Neural crest cell (in vitro differentiated cells): Measurements from ENCODE around the gene MSTO1. TPM values are rescaled to one million over a fixed set of nuclear protein-coding genes. Genes with fewer than 3 reads are reported as not detected.
"Not testable (repeated sequence)": the region's sequence is repeated elsewhere in the genome, so short reads cannot be mapped to it uniquely, and the experiment has no call there.

Experiments
- DNase-seq: peaks from one replicate; pipeline ENCODE4 v3.0.0; 2021; ENCODE audit warnings: low read depth, mixed read lengths, low spot score
- H3K27ac Mint-ChIP-seq: one replicate; pipeline ENCODE4 v1.8.0; 2021; ENCODE audit warnings: mild to moderate bottlenecking, mixed read lengths; ENCODE audit not compliant: unreplicated experiment
- H3K27me3 Mint-ChIP-seq: 2 replicates; pipeline ENCODE4 v1.8.0; 2021; ENCODE audit warnings: low read depth, mild to moderate bottlenecking, mixed read lengths
- H3K36me3 Mint-ChIP-seq: 2 replicates; pipeline ENCODE4 v1.8.0; 2021; ENCODE audit warnings: low read depth, mild to moderate bottlenecking, mixed read lengths
- H3K4me1 Mint-ChIP-seq: 2 replicates; pipeline ENCODE4 v1.8.0; 2021; ENCODE audit warnings: mixed read lengths
- H3K4me3 Mint-ChIP-seq: one replicate; pipeline ENCODE4 v1.8.0; 2021; ENCODE audit warnings: mild to moderate bottlenecking, mixed read lengths
- H3K9me3 Mint-ChIP-seq: 2 replicates; pipeline ENCODE4 v1.8.0; 2021; ENCODE audit warnings: mixed read lengths
- CTCF ChIP-seq: fragments of 200-600 bp; sonication (generic); conservative IDR thresholded peaks from 2 replicates; pipeline ENCODE4 v1.5.0; 2021; ENCODE audit warnings: antibody characterized with exemption, mild to moderate bottlenecking
- total RNA-seq: library from RNA; stranded (reverse); gene quantifications from 2 replicates; pipeline ENCODE4 v1.2.1, GENCODE V29; 2021

Gene MSTO1
- total RNA-seq, 1 donor from 2014 or later = 92.4 TPM

GRCh38 chr1:155596864-155597263 lies 13.2 kb upstream of the MSTO1 start:
- Mint-ChIP-seq H3K36me3 (no peaks in the 10 kb centered on the region), H3K4me3 (no peak overlapping the region), H3K27me3 (no peaks in the 10 kb centered on the region), H3K27ac (no peak overlapping the region), H3K4me1 (peaks cover 30% of the 10 kb centered on the region), H3K9me3 (no peaks in the 10 kb centered on the region)
- TF ChIP-seq CTCF = no peak
- DNase-seq = no peak

DNA sequence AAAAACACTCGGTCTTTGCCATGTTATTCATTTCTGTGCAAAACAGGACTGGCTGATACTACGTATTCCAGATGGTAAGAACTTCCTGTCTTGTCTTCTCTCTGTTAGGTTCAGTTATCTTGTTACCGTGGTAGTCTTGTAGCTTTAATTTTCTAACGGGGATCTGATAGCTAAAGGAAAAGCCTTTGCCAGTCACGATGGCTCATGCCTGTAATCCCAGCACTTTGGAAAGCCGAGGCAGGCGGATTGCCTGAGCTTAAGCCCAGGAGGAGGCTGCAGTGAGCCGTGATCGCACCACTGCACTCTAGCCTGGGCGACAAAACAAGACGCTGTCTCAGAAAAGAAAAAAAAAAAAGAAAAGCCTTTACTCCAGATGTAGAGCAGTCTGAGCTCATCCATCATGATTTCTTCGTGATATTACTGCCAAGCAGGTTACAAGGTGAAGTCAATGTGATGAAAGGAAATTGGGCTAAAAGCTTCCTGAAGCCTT lies 11.1 kb upstream of the MSTO1 start:
- Mint-ChIP-seq H3K27ac (peak overlapping the region; percentile 73), H3K27me3 (no peaks in the 10 kb centered on the region), H3K4me3 (peak overlapping the region; percentile 7), H3K36me3 (no peaks in the 10 kb centered on the region), H3K9me3 (no peaks in the 10 kb centered on the region), H3K4me1 (peaks cover 30% of the 10 kb centered on the region)
- no peak for TF ChIP-seq CTCF
- DNase-seq = no peak

- not testable (repeated sequence) for H3K36me3 Mint-ChIP-seq, DNase-seq, H3K9me3 Mint-ChIP-seq, H3K27me3 Mint-ChIP-seq
- peak overlapping the region; percentile 12 for H3K27ac Mint-ChIP-seq
- H3K4me1 Mint-ChIP-seq = peaks cover 30% of the 10 kb centered on the region
- peak overlapping the region; percentile 19 for H3K4me3 Mint-ChIP-seq
These were observed 10.0 kb upstream of the MSTO1 start for GRCh38 chr1:155599828-155600572.

- TF ChIP-seq CTCF = peak; percentile 25
These were observed 2.3 kb upstream of the MSTO1 start for GRCh38 chr1:155607708-155608107.

GRCh38 chr1:155608888-155609225 lies 1.2 kb upstream of the MSTO1 start:
- TF ChIP-seq CTCF = no peak
- Mint-ChIP-seq H3K9me3 (no peaks in the 10 kb centered on the region), H3K36me3 (no peaks in the 10 kb centered on the region), H3K27me3 (no peaks in the 10 kb centered on the region), H3K4me3 (peak overlapping the region; percentile 49), H3K27ac (no peak overlapping the region), H3K4me1 (peaks cover 7% of the 10 kb centered on the region)
- no peak for DNase-seq

More at GRCh38 chr1:155607708-155608107, 2.3 kb upstream of the MSTO1 start:
- no peak overlapping the region for H3K27ac Mint-ChIP-seq
- DNase-seq = no peak
- no peaks in the 10 kb centered on the region for H3K36me3 Mint-ChIP-seq
- peak overlapping the region; percentile 45 for H3K4me3 Mint-ChIP-seq
- no peaks in the 10 kb centered on the region for H3K27me3 Mint-ChIP-seq
- H3K4me1 Mint-ChIP-seq = peaks cover 7% of the 10 kb centered on the region
- no peaks in the 10 kb centered on the region for H3K9me3 Mint-ChIP-seq

DNA sequence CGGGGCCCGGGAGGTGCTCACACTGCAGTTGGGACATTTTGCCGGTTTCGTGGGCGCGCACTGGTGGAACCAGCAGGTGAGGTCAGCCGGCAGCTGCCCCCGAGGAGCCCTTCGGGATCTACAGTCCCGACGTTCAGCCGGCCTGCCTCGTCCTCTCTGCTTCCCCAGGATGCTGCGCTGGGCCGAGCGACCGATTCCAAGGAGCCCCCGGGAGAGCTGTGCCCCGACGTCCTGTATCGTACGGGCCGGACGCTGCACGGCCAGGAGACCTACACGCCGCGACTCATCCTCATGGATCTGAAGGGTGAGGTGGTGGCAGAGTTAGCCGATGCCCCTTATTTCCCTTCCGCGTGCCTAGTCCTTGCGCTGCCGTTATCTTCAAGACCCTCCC lies 234 bp downstream of the MSTO1 start:
- H3K4me3 Mint-ChIP-seq = peak overlapping the region; percentile 89
- not testable (repeated sequence) for H3K27ac Mint-ChIP-seq, H3K36me3 Mint-ChIP-seq, DNase-seq, H3K27me3 Mint-ChIP-seq, H3K4me1 Mint-ChIP-seq, H3K9me3 Mint-ChIP-seq

- not testable (repeated sequence) for H3K27me3 Mint-ChIP-seq, DNase-seq, H3K36me3 Mint-ChIP-seq, H3K27ac Mint-ChIP-seq, H3K9me3 Mint-ChIP-seq, H3K4me1 Mint-ChIP-seq
- H3K4me3 Mint-ChIP-seq = peak overlapping the region; percentile 82
These were observed 3.2 kb downstream of the MSTO1 start for GRCh38 chr1:155613226-155613625.
